Peyer's patch (tissue), 4 donors: Measurements from ENCODE around the gene FUS. TPM values are rescaled to one million over a fixed set of nuclear protein-coding genes. Genes with fewer than 3 reads are reported as not detected.

Experiments used
- DNase-seq, 3 donors: peaks; one replicate each; pipeline ENCODE4 v3.0.0-alpha.2; 2017 to 2019
- H3K27ac ChIP-seq, 4 donors: fragments of 200-600 bp; sonication (generic); one replicate each; pipeline ENCODE4 v1.5.1; 2016 to 2019
- H3K27me3 ChIP-seq, 2 donors: fragments of 200-600 bp; sonication (generic); one replicate each; pipeline ENCODE4 v1.5.1; 2019
- H3K36me3 ChIP-seq, 3 donors: fragments of 200-600 bp; sonication (generic); one replicate each; pipeline ENCODE4 v1.5.1; 2016 to 2019
- H3K4me1 ChIP-seq, 4 donors: fragments of 200-600 bp; sonication (generic); one replicate each; pipeline ENCODE4 v1.5.1; 2016 to 2019
- H3K4me3 ChIP-seq, 4 donors: fragments of 200-600 bp; sonication (generic); 1 replicate in 3 of 4; 2 replicates in 1 of 4; pipeline ENCODE4 v1.5.1; 2016 to 2019; ENCODE audit warnings: mild to moderate bottlenecking in 1 of 4
- H3K9me3 ChIP-seq, 4 donors: fragments of 200-600 bp; sonication (generic); one replicate each; pipeline ENCODE4 v1.5.1; 2016 to 2019; ENCODE audit warnings: mild to moderate bottlenecking in 1 of 4
- POLR2A ChIP-seq, 2 donors: fragments of 450-650 bp; IDR thresholded peaks; one replicate each; pipeline ENCODE4 v1.5.1; 2017; ENCODE audit warnings: antibody characterized with exemption in 2 of 2, mild to moderate bottlenecking in 2 of 2, moderate library complexity in 2 of 2
- total RNA-seq, 4 donors: library from RNA; depleted of rRNA; stranded (reverse); fragments of >200 nt; gene quantifications; one replicate each; pipeline ENCODE4 v1.1.0, GENCODE V29; 2016
- TF ChIP-seq, protein P1 (sequence below), 6 experiments: fragments of 450-650 bp in 4 of 6; fragments of 200-600 bp in 2 of 6; sonication (generic) in 1 of 6; IDR thresholded peaks; one replicate each; pipeline ENCODE4 v1.5.1; 2017 to 2019; ENCODE audit warnings: antibody characterized with exemption in 6 of 6, mild to moderate bottlenecking in 3 of 6, moderate library complexity in 1 of 6

The FUS gene
- total RNA-seq, 4 donors from 2014 or later, result 69.7 to 173 (median 121) TPM

- H3K27me3 ChIP-seq, result no peaks in the 10 kb centered on the region
- H3K9me3 ChIP-seq, result no peaks in the 10 kb centered on the region
- H3K4me1 ChIP-seq, result peaks cover 0 to 67% (median 15%) of the 10 kb centered on the region in 4 donors
- peak overlapping the region in 2 of 4 donors; percentile 68 to 84 for H3K4me3 ChIP-seq
- peaks cover 0 to 43% (median 0%) of the 10 kb centered on the region in 3 donors for H3K36me3 ChIP-seq
- peak overlapping the region in 3 of 4 donors; percentile 89 to 96 (median 93) for H3K27ac ChIP-seq
- DNase-seq, result no peak
- no peak for TF ChIP-seq POLR2A (IDR thresholded peaks at IDR 0.05)
- TF ChIP-seq, protein P1, sequence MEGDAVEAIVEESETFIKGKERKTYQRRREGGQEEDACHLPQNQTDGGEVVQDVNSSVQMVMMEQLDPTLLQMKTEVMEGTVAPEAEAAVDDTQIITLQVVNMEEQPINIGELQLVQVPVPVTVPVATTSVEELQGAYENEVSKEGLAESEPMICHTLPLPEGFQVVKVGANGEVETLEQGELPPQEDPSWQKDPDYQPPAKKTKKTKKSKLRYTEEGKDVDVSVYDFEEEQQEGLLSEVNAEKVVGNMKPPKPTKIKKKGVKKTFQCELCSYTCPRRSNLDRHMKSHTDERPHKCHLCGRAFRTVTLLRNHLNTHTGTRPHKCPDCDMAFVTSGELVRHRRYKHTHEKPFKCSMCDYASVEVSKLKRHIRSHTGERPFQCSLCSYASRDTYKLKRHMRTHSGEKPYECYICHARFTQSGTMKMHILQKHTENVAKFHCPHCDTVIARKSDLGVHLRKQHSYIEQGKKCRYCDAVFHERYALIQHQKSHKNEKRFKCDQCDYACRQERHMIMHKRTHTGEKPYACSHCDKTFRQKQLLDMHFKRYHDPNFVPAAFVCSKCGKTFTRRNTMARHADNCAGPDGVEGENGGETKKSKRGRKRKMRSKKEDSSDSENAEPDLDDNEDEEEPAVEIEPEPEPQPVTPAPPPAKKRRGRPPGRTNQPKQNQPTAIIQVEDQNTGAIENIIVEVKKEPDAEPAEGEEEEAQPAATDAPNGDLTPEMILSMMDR (IDR thresholded peaks at IDR 0.05), result no peak
Observed at GRCh38 chr16:31132303-31132979, 47.5 kb upstream of the FUS start.

DNA sequence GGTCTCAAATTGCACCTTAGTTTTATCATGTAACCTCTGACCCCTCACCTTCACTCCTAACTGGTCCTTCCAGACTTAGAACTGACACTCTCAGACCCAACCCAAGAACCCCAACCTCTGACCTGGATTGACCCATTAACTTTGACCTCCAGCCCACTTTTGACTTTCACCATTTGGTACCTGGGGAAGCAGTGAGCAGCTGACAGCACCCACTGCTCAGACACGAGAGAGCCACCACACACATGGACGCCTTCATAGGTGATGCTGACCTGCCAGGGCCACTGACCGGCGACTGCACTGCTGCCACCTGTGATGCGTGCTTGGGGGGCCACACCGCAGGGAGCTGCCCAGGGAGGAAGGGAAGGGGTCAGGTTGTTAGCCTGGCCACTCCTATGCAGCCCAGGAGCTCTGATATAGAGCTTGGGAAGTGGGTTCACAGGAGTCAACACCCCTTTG, 46.9 kb upstream of the FUS start:
- peaks cover 0 to 64% (median 15%) of the 10 kb centered on the region in 4 donors for H3K4me1 ChIP-seq
- no peaks in the 10 kb centered on the region for H3K9me3 ChIP-seq
- no peak for DNase-seq
- no peak for TF ChIP-seq POLR2A (IDR thresholded peaks at IDR 0.05)
- TF ChIP-seq, protein P1 (IDR thresholded peaks at IDR 0.05), result no peak
- no peaks in the 10 kb centered on the region for H3K27me3 ChIP-seq
- peak overlapping the region in 3 of 4 donors; percentile 42 to 84 (median 68) for H3K4me3 ChIP-seq
- H3K27ac ChIP-seq, result peak overlapping the region in 3 of 4 donors; percentile 89 to 96 (median 93)
- H3K36me3 ChIP-seq, result peaks cover 0 to 40% (median 0%) of the 10 kb centered on the region in 3 donors

DNA sequence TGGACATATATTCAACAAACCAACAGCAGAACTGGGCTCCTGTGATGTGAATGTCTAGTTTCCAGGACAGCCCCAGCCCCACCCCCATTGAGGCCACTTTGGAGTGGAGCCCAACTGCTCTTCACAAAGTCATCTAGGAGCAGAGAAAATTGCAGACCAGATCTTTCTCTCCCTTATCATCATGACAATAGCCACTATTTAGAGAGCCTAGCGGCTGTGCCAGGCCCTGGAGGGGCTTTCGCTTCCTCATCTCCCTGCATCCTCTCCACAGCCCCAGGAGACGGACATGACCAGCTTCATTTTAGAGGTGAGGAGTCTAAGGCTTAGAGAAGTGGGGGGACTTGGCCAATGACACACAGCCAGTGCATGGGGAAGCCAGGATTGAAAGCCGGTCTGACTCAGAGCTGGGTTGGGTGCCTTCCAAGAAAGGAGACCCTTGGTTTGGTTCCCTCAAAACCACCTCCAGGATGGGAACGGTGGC, 45.8 kb upstream of the FUS start:
- Histone ChIP-seq H3K27me3 (no peaks in the 10 kb centered on the region), H3K36me3 (peaks cover 0 to 40% (median 0%) of the 10 kb centered on the region in 3 donors), H3K4me3 (peak overlapping the region in 3 of 4 donors; percentile 42 to 84 (median 68)), H3K9me3 (no peaks in the 10 kb centered on the region), H3K27ac (peak overlapping the region in 3 of 4 donors; percentile 89 to 96 (median 93)), H3K4me1 (peaks cover 0 to 58% (median 14%) of the 10 kb centered on the region in 4 donors)
- TF ChIP-seq, protein P1 (IDR thresholded peaks at IDR 0.05), result no peak
- TF ChIP-seq POLR2A (IDR thresholded peaks at IDR 0.05), result no peak
- DNase-seq, result no peak

GRCh38 chr16:31134625-31135534, 45.1 kb upstream of the FUS start:
- TF ChIP-seq, protein P1 (IDR thresholded peaks at IDR 0.05), result peak in 3 of 6 experiments; percentile 55 to 69 (median 67)
- TF ChIP-seq POLR2A (IDR thresholded peaks at IDR 0.05), result peak; percentile 78 to 91
- peaks cover 0 to 50% (median 10%) of the 10 kb centered on the region in 4 donors for H3K4me1 ChIP-seq

More at GRCh38 chr16:31134625-31135534, 45.1 kb upstream of the FUS start:
- peaks cover 0 to 40% (median 0%) of the 10 kb centered on the region in 3 donors for H3K36me3 ChIP-seq
- DNase-seq, result peak in 2 of 3 donors; percentile 77 to 81
- H3K9me3 ChIP-seq, result no peaks in the 10 kb centered on the region
- H3K4me3 ChIP-seq, result peak overlapping the region in 3 of 4 donors; percentile 42 to 84 (median 68)
- no peaks in the 10 kb centered on the region for H3K27me3 ChIP-seq
- peak overlapping the region in 3 of 4 donors; percentile 89 to 96 (median 93) for H3K27ac ChIP-seq
